H9 (cell line): Measurements from ENCODE around the gene WDPCP. TPM values are rescaled to one million over a fixed set of nuclear protein-coding genes. Genes with fewer than 3 reads are reported as not detected.

Experiments
- DNase-seq: peaks from one replicate; pipeline ENCODE4 v3.0.0-alpha.2; 2017
- H2AFZ ChIP-seq: one replicate; pipeline ENCODE4 v1.6.1; 2013; ENCODE audit warnings: mild to moderate bottlenecking, low read length, control low read depth, moderate library complexity
- H2AK5ac ChIP-seq: 2 replicates; pipeline ENCODE4 v1.6.1; 2013; ENCODE audit warnings: low read length, control low read depth, mixed read lengths; ENCODE audit not compliant: insufficient read length
- H2BK120ac ChIP-seq: one replicate; pipeline ENCODE4 v1.6.1; 2013; ENCODE audit warnings: low read depth, mild to moderate bottlenecking, low read length, control low read depth, inconsistent platforms; ENCODE audit not compliant: poor library complexity, severe bottlenecking
- H2BK12ac ChIP-seq: 2 replicates; pipeline ENCODE4 v1.6.1; 2013; ENCODE audit warnings: low read length, control low read depth, mixed read lengths, low read depth; ENCODE audit not compliant: insufficient read length
- H2BK15ac ChIP-seq: 2 replicates; pipeline ENCODE4 v1.6.1; 2013; ENCODE audit warnings: low read depth, low read length, control low read depth
- H2BK20ac ChIP-seq: one replicate; pipeline ENCODE4 v1.6.1; 2013; ENCODE audit warnings: low read depth, mild to moderate bottlenecking, low read length, control low read depth, inconsistent platforms; ENCODE audit not compliant: poor library complexity, severe bottlenecking
- H2BK5ac ChIP-seq: 2 replicates; pipeline ENCODE4 v1.6.1; 2013; ENCODE audit warnings: low read length, control low read depth, mixed read lengths; ENCODE audit not compliant: insufficient read length
- H3K14ac ChIP-seq: 2 replicates; pipeline ENCODE4 v1.6.1; 2013; ENCODE audit warnings: low read length, control low read depth; ENCODE audit not compliant: insufficient read depth
- H3K18ac ChIP-seq: 2 replicates; pipeline ENCODE4 v1.6.1; 2013; ENCODE audit warnings: low read depth, mild to moderate bottlenecking, mixed read lengths, low read length, control low read depth; ENCODE audit not compliant: insufficient read length
- H3K23ac ChIP-seq: 2 replicates; pipeline ENCODE4 v1.6.1; 2013; ENCODE audit warnings: low read length, control low read depth, mixed read lengths, low read depth; ENCODE audit not compliant: insufficient read length
- H3K23me2 ChIP-seq: 2 replicates; pipeline ENCODE4 v1.6.1; 2013; ENCODE audit warnings: low read depth, mild to moderate bottlenecking, mixed read lengths, low read length, control low read depth; ENCODE audit not compliant: insufficient read length, poor library complexity, severe bottlenecking
- H3K27ac ChIP-seq: 2 replicates; pipeline ENCODE4 v1.5.1; 2013; ENCODE audit warnings: low read length, control low read depth, mixed read lengths, low read depth; ENCODE audit not compliant: insufficient read length
- H3K27me3 ChIP-seq: 2 replicates; pipeline ENCODE4 v1.6.1; 2013; ENCODE audit warnings: low read length, control low read depth, inconsistent platforms; ENCODE audit not compliant: insufficient read depth
- H3K4ac ChIP-seq: 2 replicates; pipeline ENCODE4 v1.6.1; 2013; ENCODE audit warnings: low read depth, mild to moderate bottlenecking, control low read depth, inconsistent platforms, low read length, moderate library complexity
- H3K4me1 ChIP-seq: 2 replicates; pipeline ENCODE4 v1.6.1; 2013; ENCODE audit warnings: low read length, control low read depth, inconsistent platforms; ENCODE audit not compliant: insufficient read depth
- H3K4me2 ChIP-seq: 2 replicates; pipeline ENCODE4 v1.6.1; 2013; ENCODE audit warnings: low read length, control low read depth, mixed read lengths; ENCODE audit not compliant: insufficient read length, insufficient read depth
- H3K56ac ChIP-seq: 2 replicates; pipeline ENCODE4 v1.6.1; 2013; ENCODE audit warnings: low read depth, mild to moderate bottlenecking, mixed read lengths, low read length, control low read depth; ENCODE audit not compliant: insufficient read length
- H3K79me1 ChIP-seq: 2 replicates; pipeline ENCODE4 v1.6.1; 2013; ENCODE audit warnings: low read depth, mild to moderate bottlenecking, moderate library complexity, low read length, control low read depth, inconsistent platforms; ENCODE audit not compliant: insufficient read depth, poor library complexity, severe bottlenecking
- H3K79me2 ChIP-seq: 2 replicates; pipeline ENCODE4 v1.6.1; 2013; ENCODE audit warnings: low read length, control low read depth, inconsistent platforms; ENCODE audit not compliant: insufficient read depth
- H3K9ac ChIP-seq: 2 replicates; pipeline ENCODE4 v1.6.1; 2013; ENCODE audit warnings: low read length, control low read depth, mixed read lengths; ENCODE audit not compliant: insufficient read length; ENCODE audit errors: extremely low read depth
- H3K9me3 ChIP-seq: one replicate; pipeline ENCODE4 v1.6.1; 2013; ENCODE audit warnings: low read depth, low read length, inconsistent platforms; ENCODE audit not compliant: control insufficient read depth
- H3T11ph ChIP-seq: one replicate; pipeline ENCODE4 v1.6.1; 2013; ENCODE audit warnings: mild to moderate bottlenecking, low read length, control low read depth, inconsistent platforms
- H4K20me1 ChIP-seq: one replicate; pipeline ENCODE4 v1.6.1; 2013; ENCODE audit not compliant: control insufficient read depth, insufficient read length, insufficient read depth
- H4K5ac ChIP-seq: 2 replicates; pipeline ENCODE4 v1.6.1; 2013; ENCODE audit warnings: low read depth, mild to moderate bottlenecking, mixed read lengths, low read length, control low read depth; ENCODE audit not compliant: insufficient read length
- H4K8ac ChIP-seq: replicated peaks from 2 replicates; pipeline ENCODE4 v1.6.1; 2013; ENCODE audit warnings: low read length, control low read depth, mixed read lengths, low read depth; ENCODE audit not compliant: insufficient read length
- H4K91ac ChIP-seq: 2 replicates; pipeline ENCODE4 v1.6.1; 2013; ENCODE audit warnings: low read depth, mild to moderate bottlenecking, moderate library complexity, mixed read lengths, low read length, control low read depth; ENCODE audit not compliant: insufficient read length
- H3K27ac Mint-ChIP-seq, 3 experiments: 2 replicates in 2 of 3; 3 replicates in 1 of 3; pipeline ENCODE4 v1.8.0; 2020 to 2021; ENCODE audit warnings: mixed read lengths in 3 of 3, mild to moderate bottlenecking in 1 of 3, moderate library complexity in 1 of 3
- H3K27me3 Mint-ChIP-seq: 2 replicates; pipeline ENCODE4 v1.8.0; 2021; ENCODE audit warnings: low read depth, mild to moderate bottlenecking, moderate library complexity, mixed read lengths
- H3K36me3 Mint-ChIP-seq, 3 experiments: 2 replicates in 2 of 3; 3 replicates in 1 of 3; pipeline ENCODE4 v1.8.0; 2020 to 2021; ENCODE audit warnings: low read depth in 3 of 3, mixed read lengths in 3 of 3; ENCODE audit not compliant: insufficient read depth in 1 of 3
- H3K4me1 Mint-ChIP-seq, 2 experiments: 2 replicates each; pipeline ENCODE4 v1.8.0; 2020; ENCODE audit warnings: mixed read lengths in 2 of 2
- H3K4me3 Mint-ChIP-seq, 2 experiments: 2 replicates in 1 of 2; 3 replicates in 1 of 2; pipeline ENCODE4 v1.8.0; 2020 to 2021; ENCODE audit warnings: mild to moderate bottlenecking in 2 of 2, mixed read lengths in 2 of 2, moderate library complexity in 1 of 2
- H3K9me3 Mint-ChIP-seq, 2 experiments: 2 replicates in 1 of 2; 3 replicates in 1 of 2; pipeline ENCODE4 v1.8.0; 2020; ENCODE audit warnings: mild to moderate bottlenecking in 2 of 2, mixed read lengths in 2 of 2, moderate library complexity in 1 of 2
- CTCF ChIP-seq: fragments of 200-600 bp; sonication (generic); conservative IDR thresholded peaks from 3 replicates; pipeline ENCODE4 v1.8.0; 2021; ENCODE audit warnings: antibody characterized with exemption, mild to moderate bottlenecking
- WGBS: extraction: QIAGEN DNeasy Blood & Tissue Kit; methylation state at CpG from one replicate; pipeline ENCODE4 v1.1.7; 2013; ENCODE audit warnings: missing lambda C conversion rate, low lambda C conversion rate, mixed read lengths; ENCODE audit not compliant: insufficient read length; ENCODE audit errors: extremely low coverage; 5-methylcytosine and 5-hydroxymethylcytosine counted together
- total RNA-seq: library from RNA; stranded (reverse); gene quantifications from 2 replicates; pipeline ENCODE4 v1.2.1, GENCODE V29; 2021

WDPCP gene
- total RNA-seq, 1 experiment from 2014 or later: 22.4 TPM

- Mint-ChIP-seq H3K36me3 (no peaks in the 10 kb centered on the region; a peak in 1 of 7 replicates), H3K4me3 (no peak overlapping the region), H3K4me1 (peaks cover 4 to 8% of the 10 kb centered on the region in 2 experiments), H3K27ac (no peak overlapping the region), H3K9me3 (peaks cover 2 to 4% of the 10 kb centered on the region in 2 experiments; a peak in 3 of 5 replicates), H3K27me3 (peaks cover 2% of the 10 kb centered on the region; the same call in 1 of the 2 replicates)
- no peak overlapping the region for H3K23ac ChIP-seq
- H3K27ac ChIP-seq: no peak overlapping the region
- H4K20me1 ChIP-seq: no peaks in the 10 kb centered on the region
- H3K23me2 ChIP-seq: no peaks in the 10 kb centered on the region
- H3K4ac ChIP-seq: no peak overlapping the region
- H2BK15ac ChIP-seq: no peak overlapping the region
- H2BK20ac ChIP-seq: no peak overlapping the region
- H3K4me2 ChIP-seq: no peak overlapping the region
- TF ChIP-seq CTCF: no peak
- no peaks in the 10 kb centered on the region for H3K27me3 ChIP-seq
- no peak overlapping the region for H3K14ac ChIP-seq
- H3K56ac ChIP-seq: no peak overlapping the region
- H2AFZ ChIP-seq: no peak overlapping the region
- no peaks in the 10 kb centered on the region for H3K79me2 ChIP-seq
- H3K4me1 ChIP-seq: no peaks in the 10 kb centered on the region
- H3K9ac ChIP-seq: no peak overlapping the region
- H3K18ac ChIP-seq: no peak overlapping the region
- H4K5ac ChIP-seq: no peak overlapping the region
- no peaks in the 10 kb centered on the region for H3K79me1 ChIP-seq
- H2BK5ac ChIP-seq: no peak overlapping the region
- no peak overlapping the region for H2BK12ac ChIP-seq
- H2BK120ac ChIP-seq: no peak overlapping the region
- H2AK5ac ChIP-seq: no peak overlapping the region
- no peak overlapping the region for H4K8ac ChIP-seq
- H3T11ph ChIP-seq: no peak overlapping the region
- no peak overlapping the region for H4K91ac ChIP-seq
- no peak for DNase-seq
- no peaks in the 10 kb centered on the region for H3K9me3 ChIP-seq
- no CpG with 5 or more reads among the region's 1 CpG for WGBS
These were observed 495.4 kb downstream of the WDPCP start for GRCh38 chr2:63092857-63093256.
